NB4 (cell line): ENCODE measurements around the gene SCG2.

Experiments used
- DNase-seq: peaks from one replicate; pipeline ENCODE4 v3.0.0; 2010; ENCODE audit warnings: low read depth
- H3K4me3 ChIP-seq: one replicate; pipeline ENCODE4 v1.5.1; 2011; ENCODE audit warnings: mild to moderate bottlenecking, low read depth, low read length, moderate library complexity
- MYC ChIP-seq: IDR thresholded peaks from 2 replicates; pipeline ENCODE4 v1.6.1; 2011; ENCODE audit warnings: low read depth, low read length
- POLR2A ChIP-seq: IDR thresholded peaks from 2 replicates; pipeline ENCODE4 v1.6.1; 2011; ENCODE audit warnings: mild to moderate bottlenecking; ENCODE audit not compliant: insufficient read length; ENCODE audit errors: extremely low read depth
- TF ChIP-seq, protein P1 (sequence below): IDR thresholded peaks from 2 replicates; pipeline ENCODE4 v1.6.1; 2011; ENCODE audit warnings: low read depth, low read length
- TF ChIP-seq, protein P2 (sequence below): IDR thresholded peaks from one replicate; pipeline ENCODE4 v1.5.1; 2012; ENCODE audit warnings: low read depth, low read length

SCG2 gene

DNA sequence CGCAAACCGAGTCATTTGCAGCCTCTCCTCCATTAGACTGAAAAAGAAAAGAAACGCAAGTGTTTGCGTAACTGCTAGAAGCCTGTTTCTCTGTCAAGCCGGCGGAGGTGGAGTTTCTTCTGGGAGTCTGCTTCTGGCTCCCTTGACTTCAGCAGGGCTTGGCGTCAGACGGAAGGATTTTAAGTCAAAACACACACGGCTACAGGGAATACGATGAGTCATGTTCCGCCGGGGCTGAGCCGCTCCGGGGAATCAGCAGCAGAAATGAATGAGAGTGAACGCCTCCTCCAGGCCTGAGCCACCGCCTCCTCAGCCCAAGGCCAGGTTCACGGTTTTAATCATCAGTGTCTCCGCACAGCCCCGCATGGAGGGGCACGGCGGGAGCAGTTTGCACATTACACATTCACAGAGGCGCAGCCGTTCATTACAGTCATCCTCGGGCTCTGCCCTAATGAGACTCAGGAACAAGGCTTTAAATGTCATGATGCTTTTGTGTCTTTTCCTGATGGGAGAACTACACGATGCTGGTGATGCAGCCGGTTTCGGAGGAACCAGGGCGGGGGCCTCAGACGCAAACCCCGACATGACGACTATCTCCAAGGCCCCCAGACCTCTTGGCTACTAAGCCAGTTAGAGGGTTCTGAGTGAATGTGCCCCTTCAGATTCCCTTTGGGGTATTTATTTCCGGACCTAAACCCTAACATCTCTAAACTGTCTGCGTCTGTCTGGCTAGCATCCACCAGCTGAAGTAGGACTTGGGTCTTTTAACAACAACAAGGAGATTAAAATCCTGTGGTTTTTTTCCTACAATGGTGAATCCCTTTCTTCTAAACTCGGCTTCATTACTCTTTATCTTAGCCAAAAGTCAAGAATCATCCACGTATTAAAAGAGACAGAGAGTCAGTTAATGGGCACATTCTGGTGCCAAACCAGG is 11.1 kb upstream of the SCG2 start:
- TF ChIP-seq, protein P1, sequence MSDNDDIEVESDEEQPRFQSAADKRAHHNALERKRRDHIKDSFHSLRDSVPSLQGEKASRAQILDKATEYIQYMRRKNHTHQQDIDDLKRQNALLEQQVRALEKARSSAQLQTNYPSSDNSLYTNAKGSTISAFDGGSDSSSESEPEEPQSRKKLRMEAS: no peak
- TF ChIP-seq, protein P2, sequence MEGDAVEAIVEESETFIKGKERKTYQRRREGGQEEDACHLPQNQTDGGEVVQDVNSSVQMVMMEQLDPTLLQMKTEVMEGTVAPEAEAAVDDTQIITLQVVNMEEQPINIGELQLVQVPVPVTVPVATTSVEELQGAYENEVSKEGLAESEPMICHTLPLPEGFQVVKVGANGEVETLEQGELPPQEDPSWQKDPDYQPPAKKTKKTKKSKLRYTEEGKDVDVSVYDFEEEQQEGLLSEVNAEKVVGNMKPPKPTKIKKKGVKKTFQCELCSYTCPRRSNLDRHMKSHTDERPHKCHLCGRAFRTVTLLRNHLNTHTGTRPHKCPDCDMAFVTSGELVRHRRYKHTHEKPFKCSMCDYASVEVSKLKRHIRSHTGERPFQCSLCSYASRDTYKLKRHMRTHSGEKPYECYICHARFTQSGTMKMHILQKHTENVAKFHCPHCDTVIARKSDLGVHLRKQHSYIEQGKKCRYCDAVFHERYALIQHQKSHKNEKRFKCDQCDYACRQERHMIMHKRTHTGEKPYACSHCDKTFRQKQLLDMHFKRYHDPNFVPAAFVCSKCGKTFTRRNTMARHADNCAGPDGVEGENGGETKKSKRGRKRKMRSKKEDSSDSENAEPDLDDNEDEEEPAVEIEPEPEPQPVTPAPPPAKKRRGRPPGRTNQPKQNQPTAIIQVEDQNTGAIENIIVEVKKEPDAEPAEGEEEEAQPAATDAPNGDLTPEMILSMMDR: no peak
- TF ChIP-seq MYC (no peak), POLR2A (no peak)
- peak; percentile 61 for DNase-seq
- peak overlapping the region; percentile 19 for H3K4me3 ChIP-seq

DNA sequence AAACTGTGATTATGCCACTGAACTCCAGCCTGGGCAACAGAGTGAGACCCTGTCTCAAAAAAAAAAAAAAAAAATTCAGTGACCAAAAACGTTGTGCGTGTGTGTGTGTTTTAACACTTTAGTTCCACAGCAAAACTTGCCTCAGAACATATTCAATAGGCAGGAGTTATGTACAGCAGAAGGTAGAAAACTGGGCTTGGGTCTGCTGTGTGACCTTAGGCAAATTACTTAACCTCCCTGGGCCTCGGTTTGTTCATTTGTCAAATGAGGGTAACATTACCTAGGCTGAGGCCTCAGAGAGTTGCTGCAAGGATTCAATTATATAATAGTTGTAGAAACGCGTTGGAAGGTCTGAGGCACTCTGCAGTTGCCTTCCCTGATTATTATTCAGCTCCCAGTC is 10.3 kb upstream of the SCG2 start:
- no peak for DNase-seq
- TF ChIP-seq POLR2A (no peak), MYC (no peak)
- TF ChIP-seq, protein P2: no peak
- TF ChIP-seq, protein P1: no peak
- no peak overlapping the region for H3K4me3 ChIP-seq

DNA sequence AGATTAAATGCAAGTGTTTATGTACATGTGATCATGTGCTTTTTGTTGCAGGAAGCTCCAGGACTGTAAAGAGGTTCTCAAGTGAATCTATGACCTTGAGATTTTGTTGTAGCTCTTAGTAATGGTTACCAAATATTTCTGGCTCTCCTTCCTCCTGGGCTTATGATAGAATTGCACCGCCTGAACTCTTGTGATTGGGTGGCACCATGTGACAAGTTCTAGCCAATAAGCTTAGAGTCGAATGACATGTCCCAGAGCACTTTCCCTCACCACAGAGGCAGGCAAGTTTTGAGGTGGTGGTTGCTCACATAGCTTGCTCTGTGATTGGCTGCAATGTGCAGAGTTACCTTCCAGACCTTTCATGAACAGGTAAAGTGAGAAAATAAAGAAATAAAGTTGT is 8.9 kb upstream of the SCG2 start:
- no peak for DNase-seq
- no peak overlapping the region for H3K4me3 ChIP-seq
- TF ChIP-seq POLR2A (no peak), MYC (no peak)
- TF ChIP-seq, protein P1: no peak
- TF ChIP-seq, protein P2: no peak

DNA sequence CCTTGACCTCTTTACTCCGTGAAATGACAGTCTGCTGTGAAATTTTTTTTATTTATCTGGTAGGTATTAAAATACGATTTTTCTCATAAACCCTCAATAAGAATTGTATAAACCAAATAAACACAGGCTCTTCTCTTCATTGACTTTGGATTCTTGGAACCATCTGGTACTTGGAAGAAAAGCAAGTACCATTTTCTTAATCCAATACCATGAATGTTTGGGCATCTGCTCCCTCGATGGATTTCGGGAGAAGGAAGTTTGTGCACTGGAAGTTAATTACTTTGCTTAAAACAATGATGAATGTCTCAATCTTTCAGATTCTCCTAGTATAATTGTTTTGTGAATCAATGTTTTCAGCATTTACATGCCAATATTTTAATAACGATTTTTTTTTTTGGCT is 5.3 kb upstream of the SCG2 start:
- no peak overlapping the region for H3K4me3 ChIP-seq
- no peak for DNase-seq
- TF ChIP-seq, protein P1: no peak
- TF ChIP-seq, protein P2: no peak
- TF ChIP-seq POLR2A (no peak), MYC (no peak)

DNA sequence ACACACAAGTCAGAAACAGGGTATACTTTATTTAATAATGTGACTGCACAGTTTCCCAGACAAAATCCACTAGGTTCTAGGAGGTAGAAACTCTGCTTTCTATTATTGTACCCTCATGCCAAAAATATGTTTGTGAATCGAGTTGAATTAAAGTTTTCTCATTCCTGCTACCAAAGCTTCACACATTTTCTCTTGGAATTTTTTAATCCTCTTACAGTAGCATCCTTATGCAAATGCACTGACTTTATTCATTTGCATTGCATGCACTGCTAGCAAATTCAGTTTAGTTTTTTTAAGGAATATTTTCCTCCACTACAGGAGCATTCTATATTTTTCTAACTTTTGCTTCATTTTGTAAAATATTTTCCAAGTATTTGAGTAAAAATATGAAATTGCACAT is 4.8 kb upstream of the SCG2 start:
- TF ChIP-seq, protein P1: no peak
- TF ChIP-seq, protein P2: no peak
- TF ChIP-seq MYC (no peak), POLR2A (no peak)
- DNase-seq: no peak
- H3K4me3 ChIP-seq: no peak overlapping the region
